Aorta (tissue), 5 donors: ENCODE results near the gene FMN2. TPM values are rescaled to one million over a fixed set of nuclear protein-coding genes. Genes with fewer than 3 reads are reported as not detected.

Experiments
- ATAC-seq: fragments of 200-7000 bp; cut with Tn5 transposase; one replicate; pipeline ENCODE4 v1.9.1; 2022; ENCODE audit warnings: moderate library complexity; ENCODE audit not compliant: low FRiP score
- DNase-seq, 2 donors: peaks; one replicate each; pipeline ENCODE4 v3.0.0-alpha.2; 2020
- H3K27ac ChIP-seq, 2 donors: one replicate each; pipeline ENCODE4 v1.5.1; 2013; ENCODE audit warnings: low read length in 2 of 2, mild to moderate bottlenecking in 2 of 2, moderate library complexity in 2 of 2, control low read depth in 1 of 2, inconsistent platforms in 1 of 2, low read depth in 1 of 2
- H3K27me3 ChIP-seq, 2 donors: one replicate each; pipeline ENCODE4 v1.6.1; 2013; ENCODE audit warnings: control low read depth in 1 of 2, low read length in 1 of 2, mild to moderate bottlenecking in 1 of 2, moderate library complexity in 1 of 2; ENCODE audit not compliant: insufficient read depth in 2 of 2, control insufficient read depth in 1 of 2
- H3K36me3 ChIP-seq, 2 donors: one replicate each; pipeline ENCODE4 v1.6.1; 2013; ENCODE audit warnings: control low read depth in 1 of 2, low read length in 1 of 2, mild to moderate bottlenecking in 1 of 2; ENCODE audit not compliant: insufficient read depth in 2 of 2, control insufficient read depth in 1 of 2
- H3K4me1 ChIP-seq, 2 donors: one replicate each; pipeline ENCODE4 v1.6.1; 2013; ENCODE audit warnings: low read length in 2 of 2, control low read depth in 1 of 2, mild to moderate bottlenecking in 1 of 2, moderate library complexity in 1 of 2; ENCODE audit not compliant: insufficient read depth in 2 of 2, control insufficient read depth in 1 of 2
- H3K4me3 ChIP-seq, 2 donors: one replicate each; pipeline ENCODE4 v1.5.1; 2013; ENCODE audit warnings: low read length in 2 of 2, control low read depth in 1 of 2, mild to moderate bottlenecking in 1 of 2
- H3K9me3 ChIP-seq: one replicate; pipeline ENCODE4 v1.6.1; 2013; ENCODE audit warnings: mild to moderate bottlenecking, low read length; ENCODE audit not compliant: control insufficient read depth
- WGBS, 2 donors: extraction: QIAGEN DNeasy Blood & Tissue Kit; methylation state at CpG; one replicate each; pipeline ENCODE4 v1.1.7; 2013; 5-methylcytosine and 5-hydroxymethylcytosine counted together
- intact Hi-C, 2 donors: fragments of 100-400 bp; cut with DNase I; formaldehyde crosslinking; loops; one replicate each; pipeline versions ENCODE4 v1.14.2 to v1.15.0; 2022
- polyA plus RNA-seq, 2 donors: library from polyadenylated mRNA; stranded (reverse); fragments of 200-250 nt; gene quantifications; one replicate each; pipeline ENCODE4 v1.2.3, GENCODE V29; 2013
- total RNA-seq, 2 donors: library from RNA; stranded (reverse); fragmentation: NEBNext Ultra II Directional; extraction: Animal tissue kit (Norgen Biotek cat#: 25700); gene quantifications; one replicate each; pipeline ENCODE4 v1.2.1, GENCODE V29; 2021
- donor health status: healthy with polysubstance abuse.
- donor health status: Bipolar disorder and iron deficiency.
- donor health status: DM: no; HTN: no; CAD: no.
- donor health status: DM: no; HTN: no; CAD: no.
- donor health status: DM: yes; HTN: yes; CAD: no.

FMN2 gene
- total and polyA plus RNA-seq, 4 donors, result 0.10 to 1.1 (median 0.91) TPM

- no peak for DNase-seq
- H3K27me3 ChIP-seq, result no peaks in the 10 kb centered on the region
- no peaks in the 10 kb centered on the region for H3K4me1 ChIP-seq
- H3K36me3 ChIP-seq, result no peaks in the 10 kb centered on the region
- no peak overlapping the region for H3K27ac ChIP-seq
- no peak for ATAC-seq
- intact Hi-C loops, result no loop called here
- no peak overlapping the region for H3K4me3 ChIP-seq
- no peaks in the 10 kb centered on the region for H3K9me3 ChIP-seq
- 89 to 91% methylated on average over 16 of the region's 16 CpGs for WGBS, 2 donors
Observed at GRCh38 chr1:240116831-240117769, 25.4 kb downstream of the FMN2 start.

- 73 to 83% methylated on average over 3 of the region's 3 CpGs for WGBS, 2 donors
- no peak overlapping the region for H3K27ac ChIP-seq
- H3K27me3 ChIP-seq, result no peaks in the 10 kb centered on the region
- intact Hi-C loops, result no loop called here
- H3K9me3 ChIP-seq, result no peaks in the 10 kb centered on the region
- DNase-seq (no peak), ATAC-seq (no peak)
- H3K4me1 ChIP-seq, result no peaks in the 10 kb centered on the region
- no peaks in the 10 kb centered on the region for H3K36me3 ChIP-seq
- no peak overlapping the region for H3K4me3 ChIP-seq
Observed at GRCh38 chr1:240117930-240118329, 26.2 kb downstream of the FMN2 start.

DNA sequence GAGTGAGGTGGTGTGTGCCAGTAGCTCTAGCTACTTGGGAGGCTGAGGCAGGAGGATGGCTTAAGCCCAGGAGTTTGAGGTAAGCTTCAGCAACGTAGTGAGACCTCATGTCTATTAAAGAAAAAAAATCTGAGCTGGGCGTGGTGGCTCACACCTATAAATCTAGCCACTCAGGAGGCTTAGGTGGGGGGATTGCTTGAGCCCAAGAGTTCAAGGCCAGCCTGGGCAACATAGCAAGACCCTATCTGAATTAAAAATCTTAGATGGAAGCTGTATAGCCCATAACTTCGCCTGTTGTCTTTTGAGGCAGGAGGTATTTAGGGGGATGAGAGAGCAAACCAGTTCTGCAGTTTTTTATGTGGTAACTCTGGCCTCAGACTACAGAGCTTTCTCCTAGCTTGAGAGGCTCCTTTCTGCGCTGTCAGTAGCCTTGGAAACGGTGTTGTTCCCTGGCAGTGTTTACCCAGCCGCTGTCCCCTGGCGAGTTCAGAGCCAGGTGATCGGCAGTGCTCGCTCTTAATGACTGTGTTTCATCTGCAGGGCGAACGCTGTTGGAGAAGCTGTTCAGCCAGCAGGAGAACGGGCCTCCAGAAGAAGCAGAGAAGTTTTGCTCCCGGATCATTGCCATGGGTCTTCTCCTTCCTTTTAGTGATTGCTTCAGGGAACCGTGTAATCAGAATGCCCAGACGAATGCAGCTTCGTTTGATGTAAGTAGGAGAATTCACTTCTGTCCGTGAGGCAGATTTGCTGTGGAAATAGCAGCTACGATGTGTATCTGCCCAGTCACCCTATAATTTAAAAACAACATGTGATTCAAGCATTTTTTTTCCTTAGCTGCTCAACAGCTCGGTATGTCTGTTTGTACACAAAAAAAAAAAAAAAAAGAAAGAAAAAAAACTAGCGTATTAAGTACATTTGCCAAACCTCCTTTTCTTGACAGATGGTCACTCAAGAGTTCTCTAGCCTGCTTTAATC is 31.2 kb downstream of the FMN2 start:
- ATAC-seq (no peak), DNase-seq (no peak)
- H3K9me3 ChIP-seq, result no peaks in the 10 kb centered on the region
- no peaks in the 10 kb centered on the region for H3K27me3 ChIP-seq
- no peak overlapping the region for H3K4me3 ChIP-seq
- intact Hi-C loops, result no loop called here
- H3K27ac ChIP-seq, result no peak overlapping the region
- no peaks in the 10 kb centered on the region for H3K36me3 ChIP-seq
- 27 to 31% methylated on average over 20 of the region's 20 CpGs for WGBS, 2 donors
- H3K4me1 ChIP-seq, result no peaks in the 10 kb centered on the region

DNA sequence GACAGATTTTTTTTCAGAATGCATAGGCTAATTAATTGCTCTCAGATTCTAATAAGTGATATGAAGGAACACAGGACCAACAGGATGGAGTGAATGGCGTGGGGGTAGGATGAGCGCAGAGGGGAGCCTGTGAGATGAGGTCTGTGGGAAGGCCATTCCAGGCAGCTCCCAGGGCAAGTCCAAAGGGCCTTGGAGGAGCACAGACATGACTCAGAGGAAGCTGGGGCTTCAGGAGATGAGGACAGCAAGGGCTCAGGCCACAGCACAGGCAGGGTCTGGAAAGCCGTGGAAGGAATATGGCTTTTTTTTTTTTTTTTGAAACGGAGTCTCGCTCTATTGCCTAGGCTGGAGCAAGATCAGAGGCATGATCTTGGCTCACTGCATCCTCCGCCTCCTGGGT is 35.1 kb downstream of the FMN2 start:
- Histone ChIP-seq H3K4me1 (no peaks in the 10 kb centered on the region), H3K27me3 (no peaks in the 10 kb centered on the region), H3K36me3 (no peaks in the 10 kb centered on the region), H3K9me3 (no peaks in the 10 kb centered on the region), H3K27ac (no peak overlapping the region), H3K4me3 (no peak overlapping the region)
- intact Hi-C loops, result no loop called here
- DNase-seq, result no peak
- WGBS, 2 donors, result 91 to 92% methylated on average over 6 of the region's 6 CpGs
- no peak for ATAC-seq

- H3K36me3 ChIP-seq, result no peaks in the 10 kb centered on the region
- DNase-seq, result no peak
- H3K4me1 ChIP-seq, result no peaks in the 10 kb centered on the region
- ATAC-seq, result no peak
- intact Hi-C loops, result no loop called here
- WGBS, 2 donors, result 85 to 90% methylated on average over 2 of the region's 2 CpGs
- no peak overlapping the region for H3K4me3 ChIP-seq
- no peaks in the 10 kb centered on the region for H3K27me3 ChIP-seq
- no peak overlapping the region for H3K27ac ChIP-seq
- H3K9me3 ChIP-seq, result no peaks in the 10 kb centered on the region
Observed at GRCh38 chr1:240128366-240128765, 36.7 kb downstream of the FMN2 start.

GRCh38 chr1:240134113-240134512 is 42.4 kb downstream of the FMN2 start:
- Histone ChIP-seq H3K4me1 (no peaks in the 10 kb centered on the region), H3K36me3 (no peaks in the 10 kb centered on the region), H3K9me3 (no peaks in the 10 kb centered on the region), H3K4me3 (no peak overlapping the region), H3K27me3 (no peaks in the 10 kb centered on the region), H3K27ac (no peak overlapping the region)
- 80 to 94% methylated on average over 1 of the region's 1 CpG for WGBS, 2 donors
- DNase-seq, result no peak
- ATAC-seq, result no peak
- intact Hi-C loops, result no loop called here

- DNase-seq (no peak), ATAC-seq (no peak)
- Histone ChIP-seq H3K9me3 (no peaks in the 10 kb centered on the region), H3K4me3 (no peak overlapping the region), H3K36me3 (no peaks in the 10 kb centered on the region), H3K27me3 (no peaks in the 10 kb centered on the region), H3K27ac (no peak overlapping the region), H3K4me1 (no peaks in the 10 kb centered on the region)
- 74% methylated on average over 2 of the region's 2 CpGs for WGBS, 2 donors
- intact Hi-C loops, result no loop called here
Observed at GRCh38 chr1:240134596-240134995, 42.9 kb downstream of the FMN2 start.

GRCh38 chr1:240136402-240136801 is 44.7 kb downstream of the FMN2 start:
- intact Hi-C loops, result no loop called here

More at GRCh38 chr1:240136402-240136801, 44.7 kb downstream of the FMN2 start:
- Histone ChIP-seq H3K27ac (no peak overlapping the region), H3K4me1 (no peaks in the 10 kb centered on the region), H3K4me3 (no peak overlapping the region), H3K27me3 (no peaks in the 10 kb centered on the region), H3K36me3 (no peaks in the 10 kb centered on the region), H3K9me3 (no peaks in the 10 kb centered on the region)
- DNase-seq (no peak), ATAC-seq (no peak)
- WGBS, 2 donors, result 71 to 77% methylated on average over 3 of the region's 3 CpGs
